Measurements from ENCODE around the gene COPS6. TPM values are rescaled to one million over a fixed set of nuclear protein-coding genes. Genes with fewer than 3 reads are reported as not detected.
A peak's percentile ranks its signal among the peaks of the same experiment; 100 is the strongest.

COPS6 gene
- total and polyA plus RNA-seq, 3 donors from 2014 or later, result 88.1 to 141 (median 99.5) TPM

DNA sequence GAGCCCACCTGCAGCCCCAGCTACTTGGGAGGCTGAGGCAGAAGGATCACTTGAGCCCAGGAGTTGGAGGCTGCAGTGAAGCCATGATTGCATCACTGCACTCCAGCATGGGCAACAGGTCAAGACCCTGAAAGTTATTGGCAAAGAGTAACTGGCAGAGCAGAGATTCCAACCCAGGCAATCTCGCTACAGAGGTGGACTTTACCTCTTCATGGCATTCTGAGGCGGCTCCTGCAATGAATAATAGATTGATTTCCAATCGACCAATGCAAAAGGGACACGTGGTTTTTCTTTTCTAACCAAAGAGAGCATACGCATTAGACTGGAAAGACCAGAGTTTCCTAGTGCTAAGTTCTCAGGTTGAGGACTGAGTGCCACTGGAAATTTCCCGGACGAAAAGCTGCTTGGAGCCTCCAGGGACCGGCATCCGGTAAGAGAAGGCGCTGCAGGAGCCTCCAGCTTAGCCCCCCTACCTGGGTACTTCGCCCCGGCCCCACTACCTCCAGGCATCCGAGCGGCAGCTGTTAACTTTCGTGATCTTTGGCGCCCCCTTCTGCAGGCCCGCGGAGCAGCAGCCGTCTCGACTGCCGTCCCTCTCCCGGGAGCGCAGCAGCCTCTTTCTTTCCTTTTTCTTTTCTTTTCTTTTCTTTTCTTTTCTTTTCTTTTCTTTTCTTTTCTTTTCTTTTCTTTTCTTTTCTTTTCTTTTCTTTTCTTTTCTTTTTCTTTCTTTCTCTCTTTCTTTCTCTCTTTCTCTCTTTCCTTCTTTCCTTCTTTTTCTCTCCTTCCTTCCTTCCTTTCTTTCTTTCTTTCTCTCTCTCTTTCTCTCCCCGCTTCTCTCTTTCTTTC is 42.1 kb downstream of the COPS6 start:
- no peaks in the 10 kb centered on the region for H3K36me3 ChIP-seq (ENCODE audit: low read depth, missing control alignments)
- no peaks in the 10 kb centered on the region for H3K27me3 ChIP-seq
- peak; percentile 90 for DNase-seq
- intact Hi-C loops (cut with DNase I; ENCODE audit: low total_unique reads), result no loop called here
- peaks cover 14% of the 10 kb centered on the region for H3K4me1 ChIP-seq
- H3K27ac ChIP-seq, result no peak overlapping the region
- TF ChIP-seq POLR2A (IDR thresholded peaks at IDR 0.05), result no peak
- TF ChIP-seq CTCF (IDR thresholded peaks at IDR 0.05), result peak; percentile 48 to 84 (median 83)
- WGBS, 2 donors, result 9 to 13% methylated on average over 24 of the region's 24 CpGs
- no peaks in the 10 kb centered on the region for H3K9me3 ChIP-seq
- no peak overlapping the region for H3K4me3 ChIP-seq

- 79 to 80% methylated on average over 7 of the region's 7 CpGs for WGBS, 2 donors
Measured at GRCh38 chr7:100132126-100132525, 43.4 kb downstream of the COPS6 start.

GRCh38 chr7:100132697-100133151 is 44.0 kb downstream of the COPS6 start:
- 35 to 40% methylated on average over 3 of the region's 3 CpGs for WGBS, 2 donors
- peaks cover 14% of the 10 kb centered on the region for H3K4me1 ChIP-seq
- no peaks in the 10 kb centered on the region for H3K36me3 ChIP-seq (ENCODE audit: low read depth, missing control alignments)
- intact Hi-C loops (cut with DNase I; ENCODE audit: low total_unique reads), result no loop called here
- H3K27ac ChIP-seq, result peak overlapping the region in 1 of 2 donors; percentile 9
- TF ChIP-seq POLR2A (IDR thresholded peaks at IDR 0.05) (no peak), CTCF (IDR thresholded peaks at IDR 0.05) (peak; percentile 68 to 72 (median 69))
- H3K27me3 ChIP-seq, result no peaks in the 10 kb centered on the region
- H3K4me3 ChIP-seq, result no peak overlapping the region
- H3K9me3 ChIP-seq, result no peaks in the 10 kb centered on the region
- peak; percentile 78 for DNase-seq

More at GRCh38 chr7:100132126-100132525, 43.4 kb downstream of the COPS6 start:
- H3K27ac ChIP-seq, result no peak overlapping the region
- TF ChIP-seq POLR2A (IDR thresholded peaks at IDR 0.05), result no peak
- TF ChIP-seq CTCF (IDR thresholded peaks at IDR 0.05), result no peak
- H3K4me1 ChIP-seq, result peaks cover 14% of the 10 kb centered on the region
- H3K4me3 ChIP-seq, result no peak overlapping the region
- no peaks in the 10 kb centered on the region for H3K9me3 ChIP-seq
- H3K27me3 ChIP-seq, result no peaks in the 10 kb centered on the region
- DNase-seq, result no peak
- intact Hi-C loops (cut with DNase I; ENCODE audit: low total_unique reads), result no loop called here
- no peaks in the 10 kb centered on the region for H3K36me3 ChIP-seq (ENCODE audit: low read depth, missing control alignments)

- Histone ChIP-seq H3K4me3 (no peak overlapping the region), H3K9me3 (no peaks in the 10 kb centered on the region), H3K36me3 (ENCODE audit: low read depth, missing control alignments) (no peaks in the 10 kb centered on the region), H3K27ac (no peak overlapping the region), H3K27me3 (no peaks in the 10 kb centered on the region), H3K4me1 (peaks cover under 1% of the 10 kb centered on the region)
- 83 to 87% methylated on average over 13 of the region's 13 CpGs for WGBS, 2 donors
- no peak for DNase-seq
- TF ChIP-seq POLR2A (IDR thresholded peaks at IDR 0.05), result no peak
- no peak for TF ChIP-seq CTCF (IDR thresholded peaks at IDR 0.05)
- intact Hi-C loops (cut with DNase I; ENCODE audit: low total_unique reads), result no loop called here
Measured at GRCh38 chr7:100137851-100138760, 49.3 kb downstream of the COPS6 start.
